Nephron progenitor cell (in vitro differentiated cells): ENCODE results near the gene AQP3.
A peak's percentile ranks its signal among the peaks of the same experiment; 100 is the strongest.

Experiments
- DNase-seq: peaks from one replicate; pipeline ENCODE4 v3.0.0; 2021
- H3K27ac Mint-ChIP-seq: 2 replicates; pipeline ENCODE4 v1.8.0; 2021; ENCODE audit warnings: mild to moderate bottlenecking, moderate library complexity, mixed read lengths
- H3K27me3 Mint-ChIP-seq: 2 replicates; pipeline ENCODE4 v1.8.0; 2021; ENCODE audit warnings: mild to moderate bottlenecking, low read depth, mixed read lengths; ENCODE audit not compliant: poor library complexity
- H3K36me3 Mint-ChIP-seq: 2 replicates; pipeline ENCODE4 v1.8.0; 2021; ENCODE audit warnings: low read depth, mixed read lengths
- H3K4me1 Mint-ChIP-seq: 2 replicates; pipeline ENCODE4 v1.8.0; 2021; ENCODE audit warnings: mixed read lengths
- H3K4me3 Mint-ChIP-seq: 2 replicates; pipeline ENCODE4 v1.8.0; 2021; ENCODE audit warnings: mild to moderate bottlenecking, moderate library complexity, mixed read lengths
- H3K9me3 Mint-ChIP-seq: 2 replicates; pipeline ENCODE4 v1.8.0; 2021; ENCODE audit warnings: mild to moderate bottlenecking, moderate library complexity, mixed read lengths
- CTCF ChIP-seq: fragments of 200-600 bp; sonication (generic); IDR thresholded peaks from 2 replicates; pipeline ENCODE4 v1.5.0; 2021; ENCODE audit warnings: antibody characterized with exemption

Gene AQP3

GRCh38 chr9:33469891-33470290 is 22.5 kb upstream of the AQP3 start:
- H3K4me1 Mint-ChIP-seq: peaks cover 25% of the 10 kb centered on the region
- H3K4me3 Mint-ChIP-seq: no peak overlapping the region
- H3K27ac Mint-ChIP-seq: no peak overlapping the region
- DNase-seq: no peak
- no peaks in the 10 kb centered on the region for H3K9me3 Mint-ChIP-seq
- no peaks in the 10 kb centered on the region for H3K27me3 Mint-ChIP-seq
- H3K36me3 Mint-ChIP-seq: peaks cover 44% of the 10 kb centered on the region
- no peak for TF ChIP-seq CTCF

- Mint-ChIP-seq H3K9me3 (no peaks in the 10 kb centered on the region), H3K36me3 (peaks cover 51% of the 10 kb centered on the region), H3K27me3 (no peaks in the 10 kb centered on the region), H3K27ac (no peak overlapping the region), H3K4me1 (peaks cover 29% of the 10 kb centered on the region), H3K4me3 (no peak overlapping the region)
- TF ChIP-seq CTCF: no peak
- DNase-seq: no peak
Measured at GRCh38 chr9:33468797-33469621, 21.6 kb upstream of the AQP3 start.

GRCh38 chr9:33468215-33468730 is 20.9 kb upstream of the AQP3 start:
- Mint-ChIP-seq H3K4me3 (no peak overlapping the region), H3K27ac (no peak overlapping the region), H3K9me3 (no peaks in the 10 kb centered on the region), H3K27me3 (no peaks in the 10 kb centered on the region), H3K36me3 (peaks cover 51% of the 10 kb centered on the region), H3K4me1 (peaks cover 22% of the 10 kb centered on the region)
- DNase-seq: no peak
- TF ChIP-seq CTCF: no peak

- H3K9me3 Mint-ChIP-seq: no peaks in the 10 kb centered on the region
- TF ChIP-seq CTCF: no peak
- H3K36me3 Mint-ChIP-seq: peaks cover 55% of the 10 kb centered on the region
- no peak for DNase-seq
- H3K4me1 Mint-ChIP-seq: peaks cover 14% of the 10 kb centered on the region
- no peak overlapping the region for H3K27ac Mint-ChIP-seq
- H3K27me3 Mint-ChIP-seq: no peaks in the 10 kb centered on the region
- no peak overlapping the region for H3K4me3 Mint-ChIP-seq
Measured at GRCh38 chr9:33467526-33467925, 20.1 kb upstream of the AQP3 start.

GRCh38 chr9:33466565-33467495 is 19.4 kb upstream of the AQP3 start:
- Mint-ChIP-seq H3K36me3 (peaks cover 54% of the 10 kb centered on the region), H3K27me3 (no peaks in the 10 kb centered on the region), H3K4me3 (no peak overlapping the region), H3K27ac (no peak overlapping the region), H3K9me3 (no peaks in the 10 kb centered on the region), H3K4me1 (peaks cover 7% of the 10 kb centered on the region)
- DNase-seq: peak; percentile 91
- peak; percentile 99 for TF ChIP-seq CTCF
